A673 (cell line): Measurements from ENCODE around the gene CREB5. TPM values are rescaled to one million over a fixed set of nuclear protein-coding genes. Genes with fewer than 3 reads are reported as not detected.

Source experiments
- BruUV-seq: library from RNA; stranded (reverse); fragments of 400-500 nt; replicated peaks from 2 replicates; lab custom pipeline; 2021; lab: Mats Ljungman, UMichigan
- CTCF ChIA-PET: fragments of 300-600 bp; sonication (Branson Sonifier 250); formaldehyde crosslinking; loops from one replicate; lab custom pipeline; 2022; ENCODE audit warnings: antibody characterized with exemption; lab: Charles Lee
- POLR2A ChIA-PET: fragments of 300-600 bp; sonication (Branson Sonifier 250); formaldehyde crosslinking; loops from one replicate; lab custom pipeline; 2022; ENCODE audit warnings: antibody characterized with exemption; ENCODE audit not compliant: low non-redundant PET; lab: Charles Lee
- DNase-seq: peaks from one replicate; pipeline ENCODE4 v3.0.0-alpha.2; 2015; ENCODE audit warnings: low spot score
- H3K27ac ChIP-seq: fragments of 200-600 bp; sonication (generic); 2 replicates; pipeline ENCODE4 v1.5.1; 2016; ENCODE audit warnings: mixed run types, low read depth, mild to moderate bottlenecking, mixed read lengths, antibody characterized with exemption, low read length; ENCODE audit not compliant: poor library complexity, severe bottlenecking
- H3K27me3 ChIP-seq: fragments of 200-600 bp; sonication (generic); replicated peaks from 2 replicates; pipeline ENCODE4 v1.6.1; 2017; ENCODE audit warnings: mixed run types, low read depth, mild to moderate bottlenecking, mixed read lengths, antibody characterized with exemption, low read length; ENCODE audit not compliant: insufficient read depth, poor library complexity
- H3K36me3 ChIP-seq: fragments of 200-600 bp; sonication (generic); 2 replicates; pipeline ENCODE4 v1.6.1; 2016; ENCODE audit warnings: mixed run types, mild to moderate bottlenecking, mixed read lengths, antibody characterized with exemption, low read length; ENCODE audit not compliant: insufficient read depth, poor library complexity, severe bottlenecking
- H3K4me1 ChIP-seq: fragments of 200-600 bp; sonication (generic); 2 replicates; pipeline ENCODE4 v1.6.1; 2017; ENCODE audit warnings: mixed run types, mild to moderate bottlenecking, mixed read lengths, antibody characterized with exemption, low read length; ENCODE audit not compliant: insufficient read depth, poor library complexity, severe bottlenecking
- H3K4me3 ChIP-seq: fragments of 200-600 bp; sonication (generic); 2 replicates; pipeline ENCODE4 v1.5.1; 2016; ENCODE audit warnings: low read depth, mixed run types, mild to moderate bottlenecking, mixed read lengths, low read length; ENCODE audit not compliant: poor library complexity, severe bottlenecking
- H3K9me3 ChIP-seq: fragments of 200-600 bp; sonication (generic); 2 replicates; pipeline ENCODE4 v1.6.1; 2016; ENCODE audit warnings: mixed run types, low read depth, mild to moderate bottlenecking, mixed read lengths, antibody characterized with exemption, low read length; ENCODE audit not compliant: poor library complexity, severe bottlenecking
- EZH2 ChIP-seq: fragments of 200-600 bp; sonication (generic); IDR thresholded peaks from 2 replicates; pipeline ENCODE4 v1.6.1; 2017; ENCODE audit warnings: borderline replicate concordance, low read depth, mild to moderate bottlenecking, mixed read lengths, antibody characterized with exemption, low read length; ENCODE audit not compliant: poor library complexity, severe bottlenecking
- intact Hi-C: fragments of 100-400 bp; cut with micrococcal nuclease; formaldehyde crosslinking; loops from one replicate; pipeline ENCODE4 v1.10.0; 2022; ENCODE audit not compliant: unreplicated experiment
- total RNA-seq: library from RNA; stranded (reverse); gene quantifications from 2 replicates; pipeline ENCODE4 v1.2.3, GENCODE V29; 2021
- TF ChIP-seq, protein P1 (sequence below): fragments of 300-800, 200-600 bp; sonication (generic); conservative IDR thresholded peaks from 2 replicates; pipeline ENCODE4 v1.5.1; 2017; ENCODE audit warnings: low read depth, mild to moderate bottlenecking, antibody characterized with exemption, low read length, moderate library complexity, mixed read lengths

CREB5 gene
- total RNA-seq, 1 experiment from 2014 or later = 10.3 TPM

- BruUV-seq = no TSS peak
- H3K4me3 ChIP-seq = no peak overlapping the region
- no peak for DNase-seq
- intact Hi-C loops = no loop called here
- H3K4me1 ChIP-seq = no peaks in the 10 kb centered on the region
- POLR2A ChIA-PET = interaction anchor here (0.5 kb wide), 1 partner anchor 8 kb away, joined by 3 read pairs; no protein-coding TSS in a partner anchor
- H3K27ac ChIP-seq = no peak overlapping the region
- H3K27me3 ChIP-seq = peaks cover 11% of the 10 kb centered on the region
- H3K36me3 ChIP-seq = no peaks in the 10 kb centered on the region
- TF ChIP-seq EZH2 = no peak
- TF ChIP-seq, protein P1, sequence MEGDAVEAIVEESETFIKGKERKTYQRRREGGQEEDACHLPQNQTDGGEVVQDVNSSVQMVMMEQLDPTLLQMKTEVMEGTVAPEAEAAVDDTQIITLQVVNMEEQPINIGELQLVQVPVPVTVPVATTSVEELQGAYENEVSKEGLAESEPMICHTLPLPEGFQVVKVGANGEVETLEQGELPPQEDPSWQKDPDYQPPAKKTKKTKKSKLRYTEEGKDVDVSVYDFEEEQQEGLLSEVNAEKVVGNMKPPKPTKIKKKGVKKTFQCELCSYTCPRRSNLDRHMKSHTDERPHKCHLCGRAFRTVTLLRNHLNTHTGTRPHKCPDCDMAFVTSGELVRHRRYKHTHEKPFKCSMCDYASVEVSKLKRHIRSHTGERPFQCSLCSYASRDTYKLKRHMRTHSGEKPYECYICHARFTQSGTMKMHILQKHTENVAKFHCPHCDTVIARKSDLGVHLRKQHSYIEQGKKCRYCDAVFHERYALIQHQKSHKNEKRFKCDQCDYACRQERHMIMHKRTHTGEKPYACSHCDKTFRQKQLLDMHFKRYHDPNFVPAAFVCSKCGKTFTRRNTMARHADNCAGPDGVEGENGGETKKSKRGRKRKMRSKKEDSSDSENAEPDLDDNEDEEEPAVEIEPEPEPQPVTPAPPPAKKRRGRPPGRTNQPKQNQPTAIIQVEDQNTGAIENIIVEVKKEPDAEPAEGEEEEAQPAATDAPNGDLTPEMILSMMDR = no peak
- CTCF ChIA-PET = no interaction called here
- H3K9me3 ChIP-seq = no peaks in the 10 kb centered on the region
Observed at GRCh38 chr7:28873365-28873764, 461.0 kb downstream of the CREB5 start.

DNA sequence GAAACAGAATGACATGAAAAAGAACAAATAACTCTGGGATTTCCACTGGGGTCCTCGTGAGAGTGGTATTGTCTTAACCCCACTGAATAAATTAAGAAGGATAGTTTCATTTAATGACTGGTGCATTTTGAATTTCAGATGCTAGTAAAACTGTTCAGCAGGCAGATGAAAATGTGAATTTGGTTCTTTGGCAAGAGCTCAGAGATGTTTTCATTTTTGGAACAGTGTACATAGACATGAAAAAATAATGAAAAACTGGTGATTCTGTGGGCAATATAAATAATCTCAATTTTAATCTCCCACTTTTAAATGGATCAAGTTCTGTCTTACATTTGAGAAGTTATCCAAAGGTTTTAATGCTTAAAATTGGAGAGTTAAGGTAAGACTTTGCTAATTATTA, 461.7 kb downstream of the CREB5 start:
- no peaks in the 10 kb centered on the region for H3K36me3 ChIP-seq
- CTCF ChIA-PET = no interaction called here
- POLR2A ChIA-PET = interaction anchor here (0.5 kb wide), 1 partner anchor 8 kb away, joined by 3 read pairs; no protein-coding TSS in a partner anchor
- TF ChIP-seq, protein P1 = no peak
- no peak for TF ChIP-seq EZH2
- no peaks in the 10 kb centered on the region for H3K9me3 ChIP-seq
- intact Hi-C loops = no loop called here
- H3K4me1 ChIP-seq = no peaks in the 10 kb centered on the region
- H3K4me3 ChIP-seq = no peak overlapping the region
- no peak for DNase-seq
- peaks cover 17% of the 10 kb centered on the region for H3K27me3 ChIP-seq
- no TSS peak for BruUV-seq
- no peak overlapping the region for H3K27ac ChIP-seq

Other genes with a start within 250 kb of the CREB5 start
- gene JAZF1, start 231.7 kb upstream of the CREB5 start, total RNA-seq = 1.5 TPM in 2 replicates